Midbrain (tissue), 1 donor: Measurements from ENCODE around the gene CSRP2.

Experiments
- DNase-seq: peaks from one replicate; lab custom pipeline; 2025; lab: John Stamatoyannopoulos, UW

Gene CSRP2

DNA sequence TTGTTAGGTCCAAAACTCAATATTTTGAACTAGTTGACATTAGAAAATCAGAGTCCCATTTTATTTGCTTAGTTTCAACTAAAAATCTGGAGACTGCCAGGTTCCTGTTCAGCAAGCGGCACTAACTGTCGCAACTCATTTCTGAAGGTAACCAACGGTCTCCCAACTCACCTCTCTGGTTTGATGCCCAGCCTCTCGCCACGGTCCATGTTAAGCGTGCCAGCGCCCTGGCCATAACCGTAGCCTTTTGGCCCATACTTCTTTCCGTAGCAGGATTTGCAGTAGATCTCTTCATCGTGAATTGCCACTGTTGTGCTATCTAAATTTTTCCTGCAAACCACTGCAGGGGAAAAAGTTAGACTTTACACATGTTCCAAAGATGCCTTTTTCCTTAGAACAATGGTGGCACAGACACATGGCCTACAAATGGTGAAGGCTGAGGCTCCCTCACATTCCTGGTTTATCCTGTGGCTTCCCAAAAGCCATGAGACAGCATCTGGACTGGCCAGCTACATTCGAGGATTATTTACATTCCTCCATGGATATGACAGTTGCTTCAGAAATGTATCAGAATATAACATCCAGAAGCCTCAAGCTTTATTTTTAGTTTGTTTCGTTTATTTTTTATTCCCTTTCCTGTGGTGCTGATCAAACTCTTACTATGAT, 15.7 kb downstream of the CSRP2 start:
- DNase-seq = no peak

DNA sequence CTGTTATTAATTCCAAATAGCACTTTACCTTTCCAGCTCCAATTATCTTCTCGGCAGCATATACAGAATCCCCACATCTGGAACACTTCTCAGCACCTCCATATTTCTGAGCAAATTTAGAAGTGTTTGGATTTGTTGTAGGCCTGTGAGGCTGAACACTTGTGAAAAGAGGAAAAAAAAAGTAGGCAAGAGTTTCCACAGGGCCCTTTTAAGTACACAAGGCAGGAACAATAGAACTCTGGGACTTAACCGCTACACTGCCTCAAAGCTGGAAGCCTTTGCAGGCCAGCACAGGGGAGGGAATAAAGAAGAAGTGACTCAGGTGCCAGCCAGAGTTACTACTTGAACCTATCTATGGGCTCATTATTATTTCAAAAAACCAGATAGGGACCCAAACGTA, 18.6 kb downstream of the CSRP2 start:
- DNase-seq = no peak

DNA sequence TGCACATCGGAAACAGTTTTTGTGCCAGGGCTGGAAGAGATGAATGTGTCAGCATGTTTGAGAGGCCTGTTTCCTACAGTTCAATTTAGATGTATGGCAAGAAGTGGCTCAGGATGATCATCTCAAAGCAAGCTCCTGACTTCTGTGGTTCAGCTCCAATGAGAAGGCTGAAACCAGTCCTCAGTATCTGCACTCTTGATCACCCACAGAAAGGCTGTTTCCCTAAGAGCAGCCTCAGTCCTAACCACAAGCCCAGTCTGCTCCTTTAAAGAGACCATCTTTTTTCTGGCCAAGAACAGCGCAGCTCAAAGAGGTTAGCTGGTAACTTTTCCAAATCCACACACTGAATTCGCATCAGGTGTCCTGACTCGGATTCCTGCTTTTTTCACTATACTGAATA, 19.2 kb downstream of the CSRP2 start:
- DNase-seq = no peak

DNA sequence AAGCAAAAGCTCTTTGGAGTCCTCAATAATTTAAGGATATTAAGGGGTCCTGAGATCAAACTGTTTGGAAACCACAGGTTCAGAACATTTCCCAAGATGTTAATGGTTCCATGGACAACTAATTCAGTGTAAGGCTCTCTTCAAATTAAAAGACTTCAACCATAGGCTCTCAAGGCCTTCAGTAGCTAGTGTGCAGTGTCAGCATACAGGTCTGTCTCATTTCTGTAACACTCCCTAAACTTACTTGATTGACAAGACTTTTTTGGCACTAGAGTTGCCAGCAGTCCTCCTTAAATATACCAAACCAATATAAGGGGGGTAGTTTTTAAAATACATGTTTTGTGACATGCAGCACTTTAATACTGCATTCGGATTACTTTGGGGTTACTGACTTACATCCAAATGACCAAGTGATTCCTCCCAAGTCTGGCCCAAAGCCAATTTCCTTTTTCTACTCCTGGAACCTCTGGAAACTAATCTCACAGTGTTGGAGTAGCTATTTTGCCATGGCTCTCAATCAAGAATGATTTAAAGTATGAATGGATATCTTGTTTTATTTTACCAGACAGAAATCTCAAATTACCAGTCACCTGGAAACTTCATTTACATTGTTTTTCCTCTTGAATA, 22.7 kb downstream of the CSRP2 start:
- DNase-seq = no peak

DNA sequence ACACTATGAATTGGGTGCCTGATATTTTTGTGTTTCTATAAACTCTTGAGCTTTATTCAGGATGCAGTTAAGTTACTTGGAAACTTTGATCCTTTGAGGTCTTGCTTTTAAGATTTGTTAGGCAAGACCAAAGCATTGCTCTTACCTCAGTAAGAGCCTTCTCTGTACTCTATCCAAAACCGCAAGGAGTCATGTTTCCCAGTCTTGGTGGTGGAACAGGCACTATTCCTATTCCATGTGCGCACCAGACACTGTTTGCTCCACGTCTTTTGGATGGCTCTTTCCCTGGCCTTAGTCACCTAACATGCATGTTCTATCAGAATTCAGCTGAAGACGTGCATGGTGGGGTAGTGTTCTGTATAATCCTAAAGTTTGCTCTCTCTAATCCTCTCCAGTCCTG, 23.5 kb downstream of the CSRP2 start:
- DNase-seq = no peak

DNA sequence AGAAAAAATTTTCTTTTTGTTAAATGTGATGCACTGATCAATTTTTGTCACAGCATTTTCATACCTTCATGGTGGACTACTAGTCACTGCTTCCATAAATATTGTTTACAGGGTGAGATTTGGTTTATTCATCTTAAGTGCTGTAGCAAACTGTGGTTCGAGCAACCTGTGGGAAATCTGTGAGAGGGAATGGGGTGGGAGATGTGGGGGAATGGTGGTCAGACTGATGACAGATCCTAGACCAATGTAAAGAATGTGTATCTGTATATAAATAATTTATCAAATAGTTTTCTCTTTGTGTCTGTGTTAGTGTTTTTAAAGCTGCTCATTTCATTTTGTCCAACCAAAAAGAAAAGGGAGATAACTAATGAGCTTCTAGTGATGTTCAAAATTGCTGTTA, 26.7 kb downstream of the CSRP2 start:
- no peak for DNase-seq

DNA sequence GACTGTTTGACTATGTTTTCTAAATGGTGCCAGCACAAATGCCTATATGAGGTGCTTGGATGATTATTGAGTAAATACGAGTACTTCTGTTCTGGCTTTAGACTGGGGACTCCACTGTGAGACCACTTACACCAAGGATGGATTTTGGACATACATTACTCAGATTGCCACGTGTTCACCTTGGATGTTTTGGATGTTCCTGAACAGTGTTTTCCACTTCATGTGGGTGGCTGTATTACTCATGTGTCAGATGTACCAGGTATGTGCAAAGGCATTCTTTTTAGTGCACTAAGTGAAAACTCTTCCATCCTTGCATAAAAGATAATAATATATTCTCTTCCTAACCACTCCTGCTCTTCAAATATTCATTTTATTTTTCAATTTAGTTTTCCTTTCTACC, 30.7 kb downstream of the CSRP2 start:
- no peak for DNase-seq

DNA sequence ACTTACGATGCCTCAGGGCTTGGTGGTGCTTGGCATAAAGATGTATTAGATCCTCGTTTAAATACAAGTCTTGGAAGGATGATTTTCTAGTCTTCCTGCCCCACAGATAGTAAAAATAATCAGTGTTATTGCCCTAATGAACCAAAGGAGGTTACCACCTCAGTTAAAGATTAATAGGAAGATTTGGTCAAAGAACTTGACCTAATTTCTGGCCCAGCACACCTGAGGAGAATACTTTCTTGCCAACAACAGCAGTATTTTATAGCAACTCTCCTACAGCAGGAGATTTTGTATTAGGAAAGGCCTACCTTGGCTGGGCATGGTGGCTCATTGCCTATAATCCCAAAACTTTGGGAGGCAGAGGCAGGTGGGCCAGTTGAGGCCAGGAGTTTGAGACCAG, 31.6 kb downstream of the CSRP2 start:
- DNase-seq = no peak

DNA sequence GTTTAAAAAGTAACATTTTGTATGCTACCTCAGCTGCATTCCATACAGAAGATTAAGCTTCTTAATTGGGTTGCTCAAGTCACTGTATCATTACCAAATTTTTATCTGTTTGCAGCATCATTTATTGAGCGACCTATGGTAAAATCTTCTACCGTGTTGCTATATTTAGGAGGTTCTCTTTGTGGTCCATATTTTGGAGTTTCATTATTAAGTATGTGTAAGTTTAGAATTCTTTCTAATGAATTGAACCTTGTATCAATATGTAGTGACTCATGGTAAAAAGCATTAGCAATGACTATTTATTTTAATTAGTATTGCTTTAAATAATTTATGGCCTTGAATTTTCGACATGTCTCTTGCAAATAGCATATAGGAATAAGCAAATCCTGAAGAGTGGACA, 42.2 kb downstream of the CSRP2 start:
- DNase-seq = no peak

DNA sequence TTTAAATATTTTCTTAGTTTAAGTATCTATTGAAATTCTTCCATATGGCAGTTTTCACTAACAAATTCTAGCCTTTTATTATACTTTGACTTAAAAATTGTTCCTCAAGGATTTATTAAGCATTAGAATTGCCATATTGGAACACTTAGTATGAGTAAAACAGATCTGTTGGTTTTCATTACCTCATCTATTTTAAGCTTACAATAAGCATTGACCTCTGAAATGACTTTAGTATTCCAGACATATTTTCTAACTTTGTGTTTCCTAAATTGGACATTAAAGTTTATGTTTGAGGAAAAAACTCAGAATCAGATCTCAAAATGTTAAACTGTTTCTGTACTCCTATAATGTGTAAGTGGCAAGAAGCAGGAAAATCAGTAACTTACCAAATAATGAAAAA, 48.4 kb downstream of the CSRP2 start:
- DNase-seq = no peak

DNA sequence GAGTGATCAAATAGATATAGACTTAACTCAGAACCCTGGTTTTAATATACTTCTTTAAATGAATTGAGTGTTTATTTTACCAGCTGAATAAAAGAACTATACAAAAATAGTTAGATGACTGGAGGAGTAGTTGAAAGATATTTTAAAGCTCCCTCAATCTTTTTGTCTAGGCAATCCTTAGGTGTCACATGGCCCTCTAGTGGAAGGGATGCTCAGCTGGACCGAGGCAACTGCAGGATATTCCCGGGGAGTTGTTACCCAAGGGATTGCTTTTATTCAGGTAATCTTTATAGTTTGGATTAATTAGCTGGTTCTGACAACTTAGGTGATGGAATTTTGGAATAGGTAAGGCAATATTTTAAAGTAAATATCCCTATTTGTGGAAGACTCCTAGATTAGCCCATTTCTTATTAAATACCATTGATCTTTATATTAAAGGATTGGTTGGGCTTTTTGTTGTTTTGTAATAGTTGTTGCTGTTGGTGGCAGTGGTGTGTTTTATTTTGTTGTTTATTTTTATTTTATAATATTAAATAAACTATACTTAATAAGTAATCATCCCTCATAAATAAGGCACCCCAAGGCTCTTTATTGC, 57.8 kb downstream of the CSRP2 start:
- peak; percentile 19 for DNase-seq

DNA sequence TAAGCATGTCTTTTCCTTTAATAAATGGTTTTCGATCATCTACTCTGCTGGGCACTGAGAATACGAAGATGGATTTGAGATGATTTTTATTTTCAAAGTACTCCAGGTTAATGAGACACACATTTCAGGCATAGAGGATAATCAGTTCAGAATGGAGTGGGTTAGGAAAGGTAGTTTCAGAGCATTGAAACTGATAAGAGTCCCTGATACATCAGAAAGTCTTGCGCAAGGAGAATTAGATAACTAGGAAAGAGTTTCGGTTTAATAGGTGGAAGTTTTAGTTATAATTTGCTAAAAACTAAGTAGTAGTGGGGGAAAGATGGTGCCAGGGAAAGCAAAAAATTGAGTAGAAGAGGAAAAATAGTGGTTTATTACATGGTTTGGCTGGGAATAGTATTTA, 64.8 kb downstream of the CSRP2 start:
- DNase-seq = no peak

DNA sequence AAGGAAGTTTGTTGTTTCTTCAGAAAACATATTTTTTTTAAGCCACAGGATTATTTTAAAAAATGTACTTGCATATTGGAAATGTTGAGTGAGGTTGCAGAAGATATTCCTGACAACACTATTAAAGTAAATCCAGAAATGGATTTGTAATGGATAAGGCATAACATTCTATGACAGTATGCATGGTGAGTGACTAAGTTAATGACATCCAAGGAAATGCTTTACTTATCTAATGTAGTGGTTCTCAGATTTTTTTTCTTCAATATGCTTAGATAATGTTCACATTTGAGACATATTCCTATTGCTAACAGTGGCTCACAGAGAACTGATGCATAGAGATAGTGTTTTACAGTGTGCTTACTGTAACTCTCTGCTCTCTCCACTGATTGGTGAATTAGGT, 65.6 kb downstream of the CSRP2 start:
- no peak for DNase-seq

DNA sequence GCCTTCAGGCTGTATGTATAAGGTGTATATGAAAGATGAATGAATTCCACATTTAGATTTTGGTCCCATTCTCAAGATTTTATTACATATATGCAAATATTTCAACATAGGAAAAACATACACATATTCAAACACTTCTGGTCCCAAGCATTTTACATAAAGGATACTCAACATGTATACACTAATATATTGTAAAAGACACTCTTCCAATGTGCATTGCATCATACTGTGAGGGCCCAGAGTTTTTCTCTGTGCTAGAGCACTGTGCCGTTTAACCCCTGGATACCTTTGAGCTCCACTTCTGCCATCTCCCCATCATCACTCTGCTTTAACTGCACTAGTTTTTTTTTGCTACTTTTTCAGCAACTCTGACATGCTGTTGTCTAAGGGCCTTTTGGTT, 66.8 kb downstream of the CSRP2 start:
- DNase-seq = no peak

DNA sequence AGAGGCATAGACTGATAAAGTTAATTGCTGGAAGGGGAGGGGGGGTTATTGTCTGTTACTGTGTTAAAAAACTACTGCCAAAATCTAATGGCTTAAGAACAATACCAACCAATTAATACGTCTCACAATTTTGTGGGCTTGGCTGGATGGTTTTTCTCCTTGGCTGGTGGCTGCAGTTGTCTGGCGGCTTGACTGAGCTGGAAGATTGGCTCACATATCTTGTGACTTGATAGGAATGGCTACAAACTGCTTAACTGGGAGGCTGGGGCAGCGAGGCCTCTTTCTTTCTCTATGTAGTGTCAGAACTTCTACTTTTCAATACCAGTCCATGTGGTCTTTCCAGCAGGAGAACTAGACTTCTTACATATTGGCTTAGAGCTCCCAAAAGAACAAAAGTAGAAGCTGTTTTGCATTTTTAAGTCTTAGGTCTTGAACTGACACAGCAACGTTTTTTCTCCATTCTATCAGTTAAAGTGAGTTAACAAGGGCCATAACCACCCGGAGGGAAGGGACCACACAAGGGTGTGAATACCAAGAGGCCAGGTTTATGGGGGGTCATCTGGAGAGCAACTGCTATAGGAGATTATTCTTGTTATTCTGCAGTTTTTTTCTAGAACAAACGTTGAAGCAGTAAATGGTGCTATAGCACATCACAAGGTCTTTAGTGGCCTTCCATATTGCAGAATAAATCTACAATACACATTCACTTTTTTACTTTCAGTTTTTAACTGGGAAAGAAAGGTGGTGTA, 68.0 kb downstream of the CSRP2 start:
- DNase-seq = no peak
